ENCODE results near the gene NEK10.

NEK10 gene

GRCh38 chr3:27165321-27165721, 203.9 kb downstream of the NEK10 start:
- H3K27ac Mint-ChIP-seq: no peak overlapping the region
- no peak overlapping the region for H3K4me3 Mint-ChIP-seq
- H3K27me3 Mint-ChIP-seq (ENCODE audit: low read depth, poor library complexity): peaks cover 4% of the 10 kb centered on the region
- no peaks in the 10 kb centered on the region for H3K4me1 Mint-ChIP-seq
- H3K9me3 Mint-ChIP-seq: no peaks in the 10 kb centered on the region
- no peak for TF ChIP-seq CTCF (IDR thresholded peaks at IDR 0.05)
- DNase-seq: no peak
- no peaks in the 10 kb centered on the region for H3K36me3 Mint-ChIP-seq (ENCODE audit: low read depth)

- Mint-ChIP-seq H3K9me3 (no peaks in the 10 kb centered on the region), H3K27ac (no peak overlapping the region), H3K4me1 (no peaks in the 10 kb centered on the region), H3K4me3 (no peak overlapping the region), H3K36me3 (ENCODE audit: low read depth) (no peaks in the 10 kb centered on the region), H3K27me3 (ENCODE audit: low read depth, poor library complexity) (no peaks in the 10 kb centered on the region)
- TF ChIP-seq CTCF (IDR thresholded peaks at IDR 0.05): no peak
- no peak for DNase-seq
These were observed 208.3 kb downstream of the NEK10 start for GRCh38 chr3:27160779-27161287.

GRCh38 chr3:27160146-27160545, 209.0 kb downstream of the NEK10 start:
- Mint-ChIP-seq H3K9me3 (peaks cover 4% of the 10 kb centered on the region), H3K27ac (no peak overlapping the region), H3K4me3 (no peak overlapping the region), H3K4me1 (no peaks in the 10 kb centered on the region), H3K36me3 (ENCODE audit: low read depth) (no peaks in the 10 kb centered on the region), H3K27me3 (ENCODE audit: low read depth, poor library complexity) (no peaks in the 10 kb centered on the region)
- no peak for DNase-seq
- TF ChIP-seq CTCF (IDR thresholded peaks at IDR 0.05): no peak

DNA sequence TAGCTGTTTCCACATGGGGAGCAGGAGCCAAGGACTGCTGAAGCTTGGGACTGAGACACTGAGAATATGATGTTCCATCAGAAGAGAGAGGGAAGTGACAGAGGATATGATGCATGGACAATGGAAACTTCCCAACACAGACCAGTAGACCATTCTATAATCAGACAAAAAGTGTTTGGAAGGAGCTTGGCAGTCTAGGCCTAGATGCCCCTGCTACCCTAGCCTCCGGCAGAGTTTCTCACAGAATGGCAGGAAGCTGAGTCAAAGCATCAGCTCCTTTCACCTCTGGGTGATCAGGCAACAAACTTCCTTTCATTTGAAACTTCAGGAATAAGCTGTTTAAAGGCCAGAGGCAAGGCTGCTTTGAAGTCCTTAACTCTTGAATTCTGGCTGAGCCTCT, 222.0 kb downstream of the NEK10 start:
- Mint-ChIP-seq H3K27ac (no peak overlapping the region), H3K4me3 (no peak overlapping the region), H3K36me3 (ENCODE audit: low read depth) (no peaks in the 10 kb centered on the region), H3K9me3 (peaks cover 2% of the 10 kb centered on the region), H3K4me1 (no peaks in the 10 kb centered on the region), H3K27me3 (ENCODE audit: low read depth, poor library complexity) (peaks cover 2% of the 10 kb centered on the region)
- TF ChIP-seq CTCF (IDR thresholded peaks at IDR 0.05): no peak
- no peak for DNase-seq

DNA sequence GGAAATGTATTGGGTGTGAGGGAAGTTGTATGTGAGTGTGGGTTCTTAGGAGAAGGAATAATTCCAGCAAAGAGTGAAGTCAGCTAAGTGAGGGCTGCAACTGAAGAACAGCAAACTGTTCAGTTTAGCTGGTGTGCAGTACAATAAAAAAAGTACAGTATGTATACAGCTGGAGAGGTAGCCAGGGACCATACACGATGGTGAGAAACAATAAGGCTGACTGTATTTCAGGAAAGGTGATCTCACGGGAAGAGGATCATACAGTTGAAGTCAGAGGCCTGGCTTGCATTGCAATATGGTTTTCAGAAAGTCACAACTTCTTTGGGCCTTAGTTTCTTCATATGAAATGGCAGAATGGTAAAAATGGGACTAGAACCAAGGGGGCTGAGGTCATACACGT, 222.4 kb downstream of the NEK10 start:
- no peak for TF ChIP-seq CTCF (IDR thresholded peaks at IDR 0.05)
- H3K36me3 Mint-ChIP-seq (ENCODE audit: low read depth): peaks cover under 1% of the 10 kb centered on the region
- H3K4me3 Mint-ChIP-seq: no peak overlapping the region
- peaks cover 2% of the 10 kb centered on the region for H3K27me3 Mint-ChIP-seq (ENCODE audit: low read depth, poor library complexity)
- DNase-seq: no peak
- H3K4me1 Mint-ChIP-seq: no peaks in the 10 kb centered on the region
- peaks cover 6% of the 10 kb centered on the region for H3K9me3 Mint-ChIP-seq
- no peak overlapping the region for H3K27ac Mint-ChIP-seq

DNA sequence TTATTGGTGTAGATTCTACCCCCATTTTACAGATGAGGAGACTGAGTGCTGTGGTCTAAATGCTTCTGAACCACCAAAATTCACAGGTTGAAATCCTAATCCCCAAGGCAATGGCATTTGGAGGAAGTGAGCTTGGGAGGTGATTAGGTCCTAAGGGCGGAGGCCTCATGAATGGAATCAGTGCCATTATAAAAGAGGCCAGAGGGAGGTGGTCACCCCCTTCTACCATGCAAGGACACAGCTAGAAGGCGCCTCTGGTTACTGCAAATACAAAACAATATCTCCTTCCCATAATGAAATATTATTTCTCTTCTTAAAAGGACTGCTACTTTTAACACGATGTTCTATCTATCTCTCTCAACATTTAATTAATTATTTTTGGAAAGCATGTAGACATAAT, 223.5 kb downstream of the NEK10 start:
- TF ChIP-seq CTCF (IDR thresholded peaks at IDR 0.05): no peak
- H3K4me3 Mint-ChIP-seq: no peak overlapping the region
- no peak overlapping the region for H3K27ac Mint-ChIP-seq
- no peaks in the 10 kb centered on the region for H3K4me1 Mint-ChIP-seq
- peaks cover 11% of the 10 kb centered on the region for H3K9me3 Mint-ChIP-seq
- no peak for DNase-seq
- H3K36me3 Mint-ChIP-seq (ENCODE audit: low read depth): peaks cover 6% of the 10 kb centered on the region
- no peaks in the 10 kb centered on the region for H3K27me3 Mint-ChIP-seq (ENCODE audit: low read depth, poor library complexity)
